ENCODE results near the gene RECK.
"Not testable (repeated sequence)": the region's sequence is repeated elsewhere in the genome, so short reads cannot be mapped to it uniquely, and the experiment has no call there.

The RECK gene

DNA sequence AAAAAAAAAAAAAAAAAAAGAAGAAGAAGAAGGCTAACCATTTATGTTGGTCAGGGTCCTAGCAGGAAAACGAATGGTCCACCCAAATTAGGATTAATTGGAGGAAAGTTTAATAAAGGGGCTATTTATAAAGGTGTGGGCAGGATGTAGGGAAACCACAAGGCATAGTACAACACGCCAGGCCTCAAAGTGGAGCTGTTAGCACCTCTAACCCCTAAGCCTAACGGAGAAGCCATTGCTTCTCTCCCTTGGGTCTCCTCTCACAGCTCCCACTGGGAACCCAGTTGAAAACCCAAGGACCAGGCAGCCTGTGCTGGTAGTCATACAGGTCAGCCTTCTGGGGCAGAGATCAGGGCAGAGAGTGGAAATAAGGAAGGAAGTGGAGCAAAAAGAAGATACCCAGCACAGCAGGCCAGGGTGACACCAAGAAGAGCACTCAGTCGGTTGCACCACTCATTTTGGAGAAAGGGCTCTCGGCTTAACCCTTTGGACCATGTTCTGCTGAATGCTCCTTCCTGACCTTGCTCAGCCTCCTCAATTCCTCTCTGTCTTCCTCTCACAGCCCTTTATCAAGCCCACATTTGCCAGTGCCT lies 91.0 kb downstream of the RECK start:
- Histone ChIP-seq H3K27ac (ENCODE audit: low read length) (no peak overlapping the region), H3K4me1 (ENCODE audit: low read length) (no peaks in the 10 kb centered on the region), H3K4me3 (ENCODE audit: low read length) (no peak overlapping the region), H3K9me3 (replicated peaks; ENCODE audit: insufficient read depth, low read length) (no peaks in the 10 kb centered on the region), H3K27me3 (replicated peaks; ENCODE audit: insufficient read depth, low read length) (no peaks in the 10 kb centered on the region), H2AFZ (ENCODE audit: low read length) (no peak overlapping the region), H3F3A (ENCODE audit: insufficient read depth, low read length) (no peaks in the 10 kb centered on the region), H3K9ac (ENCODE audit: low read length) (no peak overlapping the region), H3K36me3 (replicated peaks; ENCODE audit: insufficient read depth, low read length) (no peaks in the 10 kb centered on the region), H3K4me2 (ENCODE audit: low read depth, low read length) (no peak overlapping the region), H4K20me1 (ENCODE audit: insufficient read depth, low read length) (no peaks in the 10 kb centered on the region), H3K9me2 (replicated peaks; ENCODE audit: insufficient read depth, low read length) (no peaks in the 10 kb centered on the region), H3K79me2 (ENCODE audit: low read length) (no peaks in the 10 kb centered on the region)
- TF ChIP-seq, protein P1, sequence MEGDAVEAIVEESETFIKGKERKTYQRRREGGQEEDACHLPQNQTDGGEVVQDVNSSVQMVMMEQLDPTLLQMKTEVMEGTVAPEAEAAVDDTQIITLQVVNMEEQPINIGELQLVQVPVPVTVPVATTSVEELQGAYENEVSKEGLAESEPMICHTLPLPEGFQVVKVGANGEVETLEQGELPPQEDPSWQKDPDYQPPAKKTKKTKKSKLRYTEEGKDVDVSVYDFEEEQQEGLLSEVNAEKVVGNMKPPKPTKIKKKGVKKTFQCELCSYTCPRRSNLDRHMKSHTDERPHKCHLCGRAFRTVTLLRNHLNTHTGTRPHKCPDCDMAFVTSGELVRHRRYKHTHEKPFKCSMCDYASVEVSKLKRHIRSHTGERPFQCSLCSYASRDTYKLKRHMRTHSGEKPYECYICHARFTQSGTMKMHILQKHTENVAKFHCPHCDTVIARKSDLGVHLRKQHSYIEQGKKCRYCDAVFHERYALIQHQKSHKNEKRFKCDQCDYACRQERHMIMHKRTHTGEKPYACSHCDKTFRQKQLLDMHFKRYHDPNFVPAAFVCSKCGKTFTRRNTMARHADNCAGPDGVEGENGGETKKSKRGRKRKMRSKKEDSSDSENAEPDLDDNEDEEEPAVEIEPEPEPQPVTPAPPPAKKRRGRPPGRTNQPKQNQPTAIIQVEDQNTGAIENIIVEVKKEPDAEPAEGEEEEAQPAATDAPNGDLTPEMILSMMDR (IDR thresholded peaks at IDR 0.05; ENCODE audit: low read length): no peak
- TF ChIP-seq EZH2phosphoT487 (IDR thresholded peaks at IDR 0.05; ENCODE audit: low read length): no peak
- no peak for TF ChIP-seq EZH2 (optimal IDR thresholded peaks at IDR 0.05; ENCODE audit: low read depth, low read length)
- no peak for DNase-seq

DNA sequence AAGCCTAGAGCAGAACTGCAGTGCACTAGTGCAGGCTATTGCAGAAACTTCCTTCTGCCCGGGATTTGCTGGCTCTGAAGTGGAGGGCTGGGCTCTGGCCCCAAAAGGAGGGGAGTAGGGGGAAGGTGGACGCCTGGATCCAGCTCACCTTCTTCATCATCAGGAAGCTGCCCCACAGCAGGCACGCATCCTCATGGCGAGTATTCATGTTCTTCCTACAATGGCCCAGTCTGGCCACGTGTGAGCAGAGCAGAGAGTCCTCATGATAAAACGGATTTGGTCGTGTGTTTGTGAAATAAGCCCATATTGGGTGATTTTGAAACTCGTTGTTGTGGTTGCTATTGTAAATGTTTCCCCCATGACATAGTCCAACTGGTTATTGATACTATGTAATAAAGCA lies 91.6 kb downstream of the RECK start:
- Histone ChIP-seq H3K36me3 (replicated peaks; ENCODE audit: insufficient read depth, low read length) (no peaks in the 10 kb centered on the region), H3K27me3 (replicated peaks; ENCODE audit: insufficient read depth, low read length) (no peaks in the 10 kb centered on the region), H3K4me2 (ENCODE audit: low read depth, low read length) (no peak overlapping the region), H4K20me1 (ENCODE audit: insufficient read depth, low read length) (no peaks in the 10 kb centered on the region), H3K4me3 (ENCODE audit: low read length) (no peak overlapping the region), H3K79me2 (ENCODE audit: low read length) (no peaks in the 10 kb centered on the region), H3K9me2 (replicated peaks; ENCODE audit: insufficient read depth, low read length) (no peaks in the 10 kb centered on the region), H3K27ac (ENCODE audit: low read length) (no peak overlapping the region), H2AFZ (ENCODE audit: low read length) (no peak overlapping the region), H3K9ac (ENCODE audit: low read length) (no peak overlapping the region), H3K9me3 (replicated peaks; ENCODE audit: insufficient read depth, low read length) (no peaks in the 10 kb centered on the region), H3F3A (ENCODE audit: insufficient read depth, low read length) (no peaks in the 10 kb centered on the region), H3K4me1 (ENCODE audit: low read length) (no peaks in the 10 kb centered on the region)
- DNase-seq: no peak
- TF ChIP-seq EZH2 (optimal IDR thresholded peaks at IDR 0.05; ENCODE audit: low read depth, low read length): no peak
- TF ChIP-seq EZH2phosphoT487 (IDR thresholded peaks at IDR 0.05; ENCODE audit: low read length): no peak
- TF ChIP-seq, protein P1 (IDR thresholded peaks at IDR 0.05; ENCODE audit: low read length): no peak

DNA sequence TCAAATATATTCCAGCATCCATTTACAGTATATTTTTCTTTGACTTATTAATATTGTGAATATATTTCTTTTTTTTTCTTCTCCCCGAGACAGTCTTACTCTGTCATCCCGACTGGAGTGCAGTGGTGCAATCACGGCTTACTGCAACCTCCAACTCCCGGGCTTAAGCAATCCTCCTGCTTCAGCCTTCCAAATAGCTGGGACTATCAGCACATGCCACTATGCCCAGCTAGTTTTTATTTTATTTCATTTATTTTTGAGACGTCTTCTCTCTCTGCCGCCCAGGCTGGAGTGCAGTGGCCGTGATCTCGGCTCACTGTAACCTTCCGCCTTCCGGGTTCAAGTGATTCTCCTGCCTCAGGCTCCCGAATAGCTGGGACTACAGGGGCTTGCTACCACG lies 92.4 kb downstream of the RECK start:
- H2AFZ ChIP-seq (ENCODE audit: low read length): no peak overlapping the region
- no peaks in the 10 kb centered on the region for H3K27me3 ChIP-seq (replicated peaks; ENCODE audit: insufficient read depth, low read length)
- H3K4me1 ChIP-seq (ENCODE audit: low read length): no peaks in the 10 kb centered on the region
- no peak overlapping the region for H3K27ac ChIP-seq (ENCODE audit: low read length)
- H4K20me1 ChIP-seq (ENCODE audit: insufficient read depth, low read length): no peaks in the 10 kb centered on the region
- no peaks in the 10 kb centered on the region for H3K9me3 ChIP-seq (replicated peaks; ENCODE audit: insufficient read depth, low read length)
- no peaks in the 10 kb centered on the region for H3K36me3 ChIP-seq (replicated peaks; ENCODE audit: insufficient read depth, low read length)
- H3K79me2 ChIP-seq (ENCODE audit: low read length): no peaks in the 10 kb centered on the region
- DNase-seq: no peak
- H3K9me2 ChIP-seq (replicated peaks; ENCODE audit: insufficient read depth, low read length): no peaks in the 10 kb centered on the region
- H3F3A ChIP-seq (ENCODE audit: insufficient read depth, low read length): no peaks in the 10 kb centered on the region
- H3K9ac ChIP-seq (ENCODE audit: low read length): no peak overlapping the region
- TF ChIP-seq, protein P1 (IDR thresholded peaks at IDR 0.05; ENCODE audit: low read length): no peak
- TF ChIP-seq EZH2phosphoT487 (IDR thresholded peaks at IDR 0.05; ENCODE audit: low read length) (no peak), EZH2 (optimal IDR thresholded peaks at IDR 0.05; ENCODE audit: low read depth, low read length) (no peak)
- no peak overlapping the region for H3K4me2 ChIP-seq (ENCODE audit: low read depth, low read length)
- no peak overlapping the region for H3K4me3 ChIP-seq (ENCODE audit: low read length)

DNA sequence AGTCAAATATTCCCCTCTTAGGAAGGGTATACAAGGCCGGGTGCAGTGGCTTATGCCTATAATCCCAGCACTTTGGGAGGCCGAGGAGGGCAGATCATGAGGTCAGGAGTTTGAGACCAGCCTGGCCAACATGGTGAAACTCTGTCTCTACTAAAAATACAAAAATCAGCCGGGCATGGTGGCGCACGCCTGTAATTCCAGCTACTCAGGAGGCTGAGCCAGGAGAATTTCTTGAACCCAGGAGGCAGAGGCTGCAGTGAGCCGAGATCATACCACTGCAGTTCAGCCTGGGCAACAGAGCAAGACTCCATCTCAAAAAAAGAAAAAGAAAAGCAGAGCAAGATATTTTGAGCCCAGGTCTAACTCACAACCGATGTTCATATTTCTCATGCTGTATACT lies 95.0 kb downstream of the RECK start:
- H2AFZ ChIP-seq (ENCODE audit: low read length); H3K9me3 ChIP-seq (replicated peaks; ENCODE audit: insufficient read depth, low read length); H3K4me1 ChIP-seq (ENCODE audit: low read length); H3K27ac ChIP-seq (ENCODE audit: low read length); H3K79me2 ChIP-seq (ENCODE audit: low read length); H3K4me3 ChIP-seq (ENCODE audit: low read length); DNase-seq; H3K9ac ChIP-seq (ENCODE audit: low read length); H3K27me3 ChIP-seq (replicated peaks; ENCODE audit: insufficient read depth, low read length); H3F3A ChIP-seq (ENCODE audit: insufficient read depth, low read length); H3K4me2 ChIP-seq (ENCODE audit: low read depth, low read length); H4K20me1 ChIP-seq (ENCODE audit: insufficient read depth, low read length); H3K9me2 ChIP-seq (replicated peaks; ENCODE audit: insufficient read depth, low read length); H3K36me3 ChIP-seq (replicated peaks; ENCODE audit: insufficient read depth, low read length): not testable (repeated sequence)

Measured in MM.1S (cell line).